Bone marrow (tissue), 2 donors: Measurements from ENCODE around the gene ABI1.

Experiments
- DNase-seq, 2 donors: peaks; one replicate each; lab custom pipeline; 2025; lab: John Stamatoyannopoulos, UW

Gene ABI1

DNA sequence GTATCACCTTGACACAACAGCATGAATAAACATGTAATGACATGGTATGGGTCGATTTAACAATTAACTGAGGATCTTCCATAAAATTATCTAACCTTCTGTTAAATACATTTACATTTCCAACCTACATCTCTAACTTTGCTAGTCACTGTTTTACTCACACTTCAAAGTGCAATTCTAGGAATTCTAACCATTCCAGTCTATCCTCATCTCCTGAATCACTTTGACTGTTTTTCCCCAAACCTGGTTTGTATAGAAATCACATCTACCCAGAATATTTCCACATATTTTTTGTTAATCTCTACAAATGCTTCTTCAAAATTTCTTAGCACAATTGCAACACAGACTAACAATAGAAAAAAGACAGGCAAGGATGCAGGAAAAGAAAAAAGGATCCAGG, 6.2 kb downstream of the ABI1 start:
- DNase-seq, result no peak

DNA sequence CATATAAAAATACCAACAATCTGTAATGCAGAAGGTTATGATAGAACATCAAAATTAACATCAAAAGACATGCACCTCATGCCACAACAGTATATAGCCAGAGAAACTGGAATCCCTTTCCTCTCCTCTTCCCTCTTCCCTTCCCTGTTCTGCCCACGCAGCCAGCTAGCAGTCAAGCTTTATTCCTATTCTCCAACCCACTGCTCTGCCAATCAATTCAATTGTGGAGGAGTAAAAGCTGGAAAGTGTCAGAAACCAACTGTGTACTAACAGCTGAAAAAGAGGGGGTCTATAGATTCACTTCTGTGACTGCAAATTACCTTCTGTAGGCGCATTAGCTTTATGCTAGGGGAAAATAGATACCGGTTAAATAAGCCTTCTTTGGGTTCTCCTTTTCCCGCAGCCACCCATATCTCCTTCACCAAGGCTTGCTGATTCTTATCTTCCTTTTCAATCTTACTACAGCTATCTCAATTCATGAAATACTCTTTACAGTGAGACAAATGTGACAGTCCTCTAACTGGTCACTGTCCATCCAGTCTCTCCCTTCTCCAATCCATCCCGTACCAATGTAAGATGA, 16.3 kb downstream of the ABI1 start:
- DNase-seq, result no peak

DNA sequence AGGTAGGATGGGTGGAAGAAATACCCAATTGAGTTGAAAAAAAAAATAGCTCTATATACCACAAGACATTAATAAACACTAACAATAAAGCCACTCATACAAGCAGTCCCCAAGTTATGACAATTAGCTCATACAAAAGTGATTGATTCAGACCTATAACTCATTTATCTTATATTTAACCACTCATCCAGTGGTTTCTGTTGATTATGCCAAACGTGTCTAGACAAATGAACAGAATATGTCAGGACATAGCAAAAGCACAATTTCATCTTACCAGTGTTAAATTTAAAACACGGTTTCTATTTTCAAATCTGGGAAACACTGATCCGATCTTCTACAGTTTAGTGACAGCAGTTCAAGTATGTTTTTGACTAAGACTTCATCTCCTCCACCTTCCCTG, 17.0 kb downstream of the ABI1 start:
- no peak for DNase-seq

DNA sequence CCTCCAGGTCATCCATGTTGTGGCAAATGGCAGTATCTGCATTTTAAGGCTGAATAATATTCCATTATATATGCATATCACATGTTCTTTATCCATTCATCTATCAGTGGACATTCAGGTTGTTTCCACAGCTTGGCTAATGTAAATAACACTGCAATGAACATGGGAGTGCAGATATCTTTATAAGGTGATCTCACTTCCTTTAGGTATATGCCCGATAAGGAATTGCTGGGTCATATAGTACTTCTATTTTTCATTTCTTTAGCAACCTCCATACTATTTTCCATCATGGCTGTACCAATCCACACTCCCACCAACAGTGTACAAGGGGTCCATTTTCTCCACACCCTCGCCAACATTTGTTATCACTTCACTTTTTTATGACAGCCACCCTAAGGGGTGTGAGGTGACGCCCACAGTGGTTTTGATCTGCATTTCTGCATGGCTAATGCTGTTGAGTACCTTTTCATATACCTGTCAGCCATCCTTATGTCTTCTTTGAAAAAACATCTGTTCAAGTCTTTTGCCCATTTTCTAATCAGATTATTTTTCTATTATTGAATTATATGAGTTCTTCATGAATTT, 18.9 kb downstream of the ABI1 start:
- no peak for DNase-seq

DNA sequence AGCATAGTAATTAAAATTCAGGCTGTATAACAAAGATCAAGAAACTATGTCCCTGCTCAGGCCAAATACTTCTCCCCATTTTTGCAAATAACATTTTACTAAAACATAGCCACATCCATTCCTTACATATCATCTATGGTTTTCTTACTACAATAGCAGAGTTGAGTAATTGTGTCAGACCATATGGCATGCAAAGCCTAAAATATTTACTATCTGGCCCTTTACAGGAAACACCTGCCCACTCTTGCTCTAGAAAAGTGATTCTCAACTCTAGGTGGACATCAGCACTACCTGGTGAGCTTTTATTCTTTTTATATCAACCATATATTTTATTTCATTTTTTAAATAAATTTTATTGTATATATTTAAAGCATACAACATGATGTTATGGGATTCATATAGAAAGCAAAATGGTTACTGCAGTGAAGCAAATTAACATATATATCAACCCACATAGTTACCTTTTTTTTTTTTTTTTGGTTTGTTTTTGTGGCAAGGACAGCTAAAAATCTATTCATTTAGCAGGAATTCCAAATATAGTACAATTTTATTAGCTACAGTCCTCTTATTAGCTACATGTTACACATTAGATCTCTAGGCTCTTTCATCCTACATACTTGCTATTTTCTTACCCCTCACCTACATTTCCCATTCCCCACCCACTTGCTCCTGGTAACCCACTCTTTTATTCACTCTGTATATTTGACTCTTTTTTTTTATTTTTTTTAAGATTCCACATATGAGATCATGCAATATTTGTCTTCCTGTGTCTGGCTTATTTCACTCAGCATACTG, 19.6 kb downstream of the ABI1 start:
- no peak for DNase-seq

DNA sequence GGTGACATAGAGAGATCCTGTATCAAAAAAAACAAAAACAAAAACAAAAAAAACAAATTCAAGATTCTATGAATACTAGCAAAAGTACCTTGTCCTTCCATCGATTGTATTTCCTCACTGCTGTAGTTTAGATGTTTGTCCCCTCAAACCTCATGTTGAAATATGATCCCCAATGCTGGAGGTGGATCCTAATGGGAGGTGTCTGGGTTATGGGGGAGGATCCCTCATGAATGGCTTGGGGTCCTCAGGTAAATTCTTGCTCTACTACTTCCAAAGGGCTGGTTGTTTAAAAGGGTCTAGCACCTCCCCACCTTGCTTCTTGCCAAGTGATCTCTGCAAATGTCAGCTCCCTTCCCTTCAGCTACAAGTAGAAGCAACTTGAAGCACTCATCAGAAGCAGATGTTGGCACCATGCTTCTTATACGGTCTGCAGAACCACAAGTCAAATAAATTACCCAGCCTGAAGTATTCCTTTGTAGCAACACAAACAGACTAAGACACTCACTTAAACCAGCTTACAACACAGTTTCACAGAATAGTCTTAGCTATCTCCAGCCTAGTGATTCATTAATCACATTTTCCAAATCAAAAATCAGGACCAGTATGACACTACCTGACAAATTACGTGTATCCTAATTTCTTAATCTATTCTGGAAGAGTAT, 20.7 kb downstream of the ABI1 start:
- DNase-seq, result no peak

DNA sequence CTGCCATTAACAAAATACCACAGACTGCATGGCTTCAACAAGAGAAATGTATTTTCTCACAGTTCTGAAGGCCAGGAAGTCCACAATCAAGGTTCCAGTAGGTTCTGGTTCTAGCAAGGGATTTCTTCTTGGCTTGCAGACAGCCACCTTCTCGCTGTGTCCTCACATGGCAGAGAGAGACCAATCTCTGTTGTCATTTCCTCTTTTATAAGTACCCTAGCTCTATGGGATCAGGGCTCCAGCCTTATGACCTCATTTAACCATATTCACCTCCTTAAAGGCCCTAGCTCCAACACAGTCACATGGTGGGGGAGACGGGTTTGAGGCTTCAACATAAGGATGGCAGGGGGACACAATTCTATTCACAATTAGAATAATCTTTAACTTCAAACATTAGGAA, 23.6 kb downstream of the ABI1 start:
- no peak for DNase-seq

DNA sequence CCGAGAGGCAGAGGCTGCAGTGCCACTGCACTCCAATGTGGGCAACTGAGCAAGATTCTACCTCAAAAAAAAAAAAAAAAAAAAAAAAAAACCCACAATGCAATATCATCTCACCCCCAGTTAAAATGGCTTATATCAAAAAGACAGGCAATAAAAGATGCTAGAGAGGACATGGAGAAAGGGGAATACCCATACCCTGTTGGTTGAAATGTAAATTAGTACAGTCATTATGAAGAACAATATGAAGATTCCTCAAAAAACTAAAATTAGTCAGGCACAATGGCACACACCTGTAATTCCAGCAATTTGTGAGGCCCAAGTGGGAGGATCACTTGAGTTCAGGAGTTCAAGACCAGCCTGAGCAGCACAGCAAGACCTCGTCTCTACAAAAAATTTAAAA, 25.7 kb downstream of the ABI1 start:
- DNase-seq, result no peak

DNA sequence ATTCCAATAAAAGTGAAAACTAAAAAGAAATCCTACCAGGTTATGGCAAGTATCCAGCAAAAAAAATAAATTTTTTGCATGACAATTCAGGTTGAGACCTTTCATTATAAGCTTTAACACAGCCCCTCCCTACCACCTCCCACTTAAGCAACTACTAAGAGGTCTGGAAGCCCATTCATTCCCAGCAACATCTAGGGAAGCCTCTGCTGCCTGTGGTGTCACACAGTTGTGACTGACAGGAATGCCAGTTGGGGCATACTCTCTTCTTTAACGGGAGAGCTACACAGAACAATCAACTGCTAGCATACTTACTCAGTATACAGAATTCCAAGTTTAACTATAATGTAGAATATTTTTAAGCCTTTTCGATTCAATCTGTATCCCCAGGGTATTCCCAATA, 27.8 kb downstream of the ABI1 start:
- DNase-seq, result no peak

DNA sequence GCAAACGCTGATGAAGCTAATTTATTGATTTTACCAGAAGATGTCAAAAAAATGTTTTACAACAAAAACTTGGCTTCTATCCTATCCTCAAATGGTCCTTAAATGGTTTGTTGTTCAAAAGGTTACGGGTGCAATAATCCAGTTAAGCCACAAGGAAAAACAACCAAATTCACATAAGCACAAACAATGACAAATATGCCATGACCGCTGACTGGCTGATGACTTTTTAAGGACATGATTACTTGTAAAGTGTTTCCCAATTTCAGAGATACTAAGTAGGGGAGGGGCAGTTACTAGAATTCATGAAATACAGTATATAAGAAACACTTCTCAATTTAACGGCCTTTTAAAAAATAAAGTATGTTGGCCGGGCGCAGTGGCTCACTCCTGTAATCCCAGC, 28.8 kb downstream of the ABI1 start:
- no peak for DNase-seq

DNA sequence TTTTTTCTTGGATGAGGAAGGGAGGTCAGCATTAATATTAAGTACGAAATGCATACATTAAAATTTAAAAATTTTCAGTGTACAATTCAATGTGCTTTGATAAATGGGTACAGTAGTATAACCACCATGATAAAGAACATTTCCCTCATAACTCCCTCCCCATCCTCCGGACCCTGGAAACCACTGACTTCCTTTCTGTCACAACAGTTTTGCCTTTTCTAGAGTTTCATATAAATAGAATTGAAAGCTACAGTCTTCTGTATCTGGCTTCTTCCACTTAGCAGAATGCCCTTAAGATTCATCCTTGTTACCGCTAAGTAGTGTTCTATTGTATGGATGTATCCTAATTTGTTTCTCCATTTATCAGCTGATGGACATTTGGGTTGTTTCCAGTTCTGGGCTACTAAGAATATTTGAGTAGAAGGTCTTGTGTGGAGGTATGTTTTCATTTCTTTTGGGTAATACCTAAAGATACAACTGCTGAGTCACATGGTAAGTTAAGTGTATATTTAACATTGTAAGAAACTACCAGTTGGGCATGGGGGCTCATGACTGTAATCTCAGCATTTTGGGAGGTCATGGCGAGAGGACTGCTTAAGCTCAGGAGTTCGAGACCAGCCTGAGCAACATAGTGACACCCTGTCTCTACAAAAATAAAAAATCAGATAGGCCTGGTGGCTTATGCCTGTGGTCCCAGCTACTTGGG, 30.8 kb downstream of the ABI1 start:
- peak in 1 of 2 donors; percentile 61 for DNase-seq

DNA sequence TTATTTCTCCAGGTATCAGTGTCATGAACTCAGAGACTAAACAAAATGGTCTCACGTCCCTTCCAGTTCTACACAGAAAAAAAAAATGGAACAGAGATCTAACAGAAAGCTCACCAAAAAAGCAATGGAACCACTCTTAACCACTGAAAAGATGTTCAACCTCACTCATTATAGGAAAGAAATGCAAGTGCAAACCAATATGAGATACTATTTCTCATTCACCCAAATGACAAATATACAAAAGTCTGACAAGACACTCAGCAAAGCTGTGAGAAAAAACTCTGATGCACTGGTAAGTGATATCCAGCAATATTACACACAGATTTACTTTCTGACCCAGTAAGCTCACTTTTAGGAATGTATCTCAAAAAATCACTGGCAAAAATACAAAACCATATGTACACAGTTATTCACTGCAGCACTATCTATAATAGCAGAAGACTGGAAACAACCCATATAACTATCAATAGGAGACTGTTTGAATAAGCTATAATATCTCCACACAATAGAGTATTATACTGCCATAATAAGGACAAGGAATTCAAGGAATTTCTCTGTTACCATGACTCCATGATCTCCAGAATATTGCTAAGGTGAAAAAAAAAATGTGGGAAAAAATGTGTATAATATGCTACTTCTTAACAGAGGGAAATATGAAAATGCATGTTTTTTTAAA, 36.6 kb downstream of the ABI1 start:
- no peak for DNase-seq

DNA sequence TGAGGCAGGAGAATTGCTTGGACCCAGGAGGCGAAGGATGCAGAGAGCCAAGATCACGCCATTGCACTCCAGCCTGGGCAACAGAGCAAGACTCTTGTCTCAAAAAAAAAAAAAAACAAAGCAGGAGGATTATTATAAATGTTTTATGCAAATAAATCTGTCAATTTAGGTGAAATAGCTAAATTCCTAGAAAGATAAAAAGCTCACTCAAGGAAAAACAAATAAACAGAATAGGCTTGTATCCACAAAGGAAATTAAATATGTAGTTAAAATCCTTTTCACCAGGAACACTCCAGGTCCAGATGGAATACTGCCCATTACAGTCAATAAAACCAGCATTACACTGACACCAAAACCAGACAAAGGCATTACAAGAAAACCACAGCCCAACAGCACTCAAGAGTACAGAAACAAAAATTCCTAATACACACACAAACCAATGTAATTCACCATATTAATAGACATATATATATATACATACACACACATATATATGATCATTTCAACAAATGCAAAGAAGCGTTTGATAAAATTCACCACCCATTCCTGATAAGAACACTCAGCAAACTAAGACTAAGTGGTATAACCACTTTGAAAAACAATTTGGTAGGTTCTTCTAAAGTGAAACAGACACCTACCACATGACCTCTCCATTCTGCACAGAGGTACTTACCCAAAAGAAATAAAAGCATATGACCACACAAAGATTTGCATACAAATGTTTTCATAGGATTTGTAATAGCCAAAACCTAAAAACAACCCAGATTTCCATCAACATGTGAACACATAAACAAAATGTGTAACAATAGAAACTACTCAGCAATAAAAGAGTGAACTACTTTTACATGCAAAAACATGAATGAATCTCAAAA, 38.8 kb downstream of the ABI1 start:
- DNase-seq, result no peak

DNA sequence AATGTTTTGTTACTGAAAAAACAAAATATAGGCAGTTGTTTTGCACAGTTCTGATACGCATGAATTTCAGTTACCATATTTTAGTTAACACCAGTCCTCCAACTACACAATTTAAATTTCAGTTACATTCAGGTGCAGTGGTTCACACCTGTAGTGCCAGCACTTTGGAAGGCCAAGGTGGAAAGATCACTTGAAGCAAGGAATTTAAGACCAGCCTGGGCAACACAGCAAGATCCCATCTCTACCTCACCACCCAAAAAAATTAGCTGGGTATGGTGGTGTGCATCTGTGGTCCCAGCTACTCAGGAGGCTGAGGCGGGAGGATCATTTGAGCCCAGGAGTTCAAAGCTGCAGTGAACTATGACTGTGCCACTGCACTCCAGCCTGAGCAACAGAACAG, 45.3 kb downstream of the ABI1 start:
- DNase-seq, result no peak

DNA sequence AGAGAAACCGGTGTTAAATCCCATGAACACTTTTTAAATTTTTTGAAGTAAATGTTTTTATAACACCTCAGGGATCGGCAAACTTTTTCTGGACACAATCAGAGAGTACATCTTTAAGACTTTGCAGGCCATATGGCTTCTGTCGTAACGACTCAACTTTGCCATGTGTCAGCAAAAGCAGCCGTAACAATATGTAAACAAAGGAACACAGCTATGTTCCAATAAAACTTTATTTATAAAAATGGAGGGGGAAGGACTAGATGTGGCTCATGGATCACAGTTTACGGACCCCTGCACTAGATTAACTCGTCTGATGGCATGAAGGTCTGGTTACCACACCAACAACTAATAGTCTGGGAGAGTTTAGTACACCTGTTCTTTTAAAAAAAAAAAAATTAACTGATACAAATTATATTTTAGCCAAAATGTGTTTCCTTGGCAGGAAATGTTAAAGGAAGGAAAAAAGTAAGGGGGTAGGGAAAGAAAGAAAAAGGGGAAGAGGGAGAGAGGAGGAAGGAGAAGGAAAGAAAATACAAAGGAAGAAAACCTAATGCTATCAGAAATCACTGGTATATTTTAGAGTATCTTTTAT, 50.2 kb downstream of the ABI1 start:
- no peak for DNase-seq

DNA sequence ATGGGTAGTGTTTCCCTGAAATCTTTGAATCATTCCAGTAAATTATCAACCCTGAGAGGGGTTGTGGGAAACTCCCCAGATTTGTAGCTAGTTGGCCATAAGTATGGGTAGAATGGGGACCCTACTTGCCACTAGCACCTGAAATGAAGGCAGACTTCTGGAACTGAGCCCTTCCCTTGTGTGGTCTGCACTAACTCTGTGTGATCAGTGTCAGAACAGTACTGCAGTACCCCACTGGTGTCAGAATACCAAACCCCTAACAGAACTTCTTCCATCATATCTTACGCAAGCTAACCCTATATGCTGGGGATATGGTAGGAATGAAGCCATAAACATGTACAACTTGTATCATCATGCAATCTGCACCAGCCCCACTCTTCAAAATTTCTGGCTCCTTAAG, 50.8 kb downstream of the ABI1 start:
- no peak for DNase-seq

DNA sequence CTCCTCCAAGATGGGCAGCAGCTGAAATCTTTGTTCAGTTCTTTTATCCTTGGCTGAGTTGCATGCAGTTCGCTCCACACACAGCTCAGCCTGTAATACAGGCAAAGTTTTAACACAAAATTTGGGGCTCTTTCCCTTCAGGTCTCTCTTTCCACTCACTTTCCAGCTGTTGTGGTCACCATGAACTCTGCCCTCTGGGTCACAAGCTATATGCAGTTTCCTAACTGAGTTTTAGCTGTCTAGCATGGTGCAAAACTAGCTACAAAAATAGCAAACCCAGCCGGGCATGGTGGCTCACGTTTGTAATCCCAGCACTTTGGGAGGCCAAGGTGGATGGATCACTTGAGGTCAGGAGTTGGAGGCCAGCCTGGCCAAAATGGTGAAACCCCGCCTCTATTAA, 53.2 kb downstream of the ABI1 start:
- DNase-seq, result no peak

DNA sequence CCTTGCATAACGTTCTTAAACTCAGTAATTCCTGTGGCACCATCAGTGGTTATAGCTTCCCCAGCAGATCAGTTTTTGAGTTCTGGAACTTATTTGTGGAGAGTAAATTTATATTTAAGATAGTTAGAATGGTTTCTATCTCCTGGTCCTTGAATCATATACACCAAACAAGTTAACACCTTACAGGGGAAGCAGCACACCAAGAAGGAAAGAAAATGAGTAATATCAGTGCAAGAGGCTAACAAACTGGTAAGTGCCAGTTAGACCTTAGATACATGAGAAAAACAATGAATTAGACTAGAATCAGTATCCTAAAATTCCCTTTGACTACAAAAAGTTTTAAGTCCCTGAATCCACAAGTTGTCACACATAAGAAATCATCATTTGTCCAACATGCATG, 54.2 kb downstream of the ABI1 start:
- DNase-seq, result no peak

DNA sequence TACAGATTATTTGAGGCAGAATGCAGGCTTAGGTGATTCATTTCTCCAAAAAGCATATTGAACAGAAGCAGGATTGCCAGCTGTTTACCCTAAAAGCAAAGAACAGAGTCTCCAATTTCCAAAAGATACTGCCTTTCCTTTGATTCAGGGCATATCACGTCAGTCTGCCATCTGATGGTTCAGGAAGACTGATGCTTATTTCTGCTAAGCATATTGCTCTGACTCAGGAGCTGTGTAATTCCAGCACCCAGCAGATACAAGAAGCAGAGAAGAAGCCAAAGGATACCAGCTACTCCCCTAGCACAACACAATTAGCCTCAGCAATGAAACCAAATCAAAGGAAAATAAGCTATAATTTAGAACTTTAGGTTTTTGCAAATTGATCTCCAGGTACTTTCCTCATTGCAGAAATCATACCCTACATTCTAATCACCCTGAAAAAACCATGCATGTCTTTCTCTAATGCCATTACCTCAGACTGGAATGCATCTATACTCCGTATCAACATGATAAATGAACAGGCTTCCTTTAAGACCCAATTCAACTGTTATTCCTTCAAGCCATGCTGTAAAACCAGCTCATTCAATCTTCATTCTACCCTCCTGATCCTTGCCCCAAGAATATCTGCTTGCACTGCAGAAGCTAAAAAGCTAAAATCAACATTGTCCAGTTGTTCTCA, 55.1 kb downstream of the ABI1 start:
- no peak for DNase-seq
